A673 (cell line): ENCODE data around the gene SLC2A4RG. TPM values are rescaled to one million over a fixed set of nuclear protein-coding genes. Genes with fewer than 3 reads are reported as not detected.

Experiments
- BruUV-seq: library from RNA; stranded (reverse); fragments of 400-500 nt; replicated peaks from 2 replicates; lab custom pipeline; 2021; lab: Mats Ljungman, UMichigan
- CTCF ChIA-PET: fragments of 300-600 bp; sonication (Branson Sonifier 250); formaldehyde crosslinking; loops from one replicate; lab custom pipeline; 2022; ENCODE audit warnings: antibody characterized with exemption; lab: Charles Lee
- POLR2A ChIA-PET: fragments of 300-600 bp; sonication (Branson Sonifier 250); formaldehyde crosslinking; loops from one replicate; lab custom pipeline; 2022; ENCODE audit warnings: antibody characterized with exemption; ENCODE audit not compliant: low non-redundant PET; lab: Charles Lee
- DNase-seq: peaks from one replicate; pipeline ENCODE4 v3.0.0-alpha.2; 2015; ENCODE audit warnings: low spot score
- H3K27ac ChIP-seq: fragments of 200-600 bp; sonication (generic); 2 replicates; pipeline ENCODE4 v1.5.1; 2016; ENCODE audit warnings: mixed run types, low read depth, mild to moderate bottlenecking, mixed read lengths, antibody characterized with exemption, low read length; ENCODE audit not compliant: poor library complexity, severe bottlenecking
- H3K27me3 ChIP-seq: fragments of 200-600 bp; sonication (generic); replicated peaks from 2 replicates; pipeline ENCODE4 v1.6.1; 2017; ENCODE audit warnings: mixed run types, low read depth, mild to moderate bottlenecking, mixed read lengths, antibody characterized with exemption, low read length; ENCODE audit not compliant: insufficient read depth, poor library complexity
- H3K36me3 ChIP-seq: fragments of 200-600 bp; sonication (generic); 2 replicates; pipeline ENCODE4 v1.6.1; 2016; ENCODE audit warnings: mixed run types, mild to moderate bottlenecking, mixed read lengths, antibody characterized with exemption, low read length; ENCODE audit not compliant: insufficient read depth, poor library complexity, severe bottlenecking
- H3K4me1 ChIP-seq: fragments of 200-600 bp; sonication (generic); 2 replicates; pipeline ENCODE4 v1.6.1; 2017; ENCODE audit warnings: mixed run types, mild to moderate bottlenecking, mixed read lengths, antibody characterized with exemption, low read length; ENCODE audit not compliant: insufficient read depth, poor library complexity, severe bottlenecking
- H3K4me3 ChIP-seq: fragments of 200-600 bp; sonication (generic); 2 replicates; pipeline ENCODE4 v1.5.1; 2016; ENCODE audit warnings: low read depth, mixed run types, mild to moderate bottlenecking, mixed read lengths, low read length; ENCODE audit not compliant: poor library complexity, severe bottlenecking
- H3K9me3 ChIP-seq: fragments of 200-600 bp; sonication (generic); 2 replicates; pipeline ENCODE4 v1.6.1; 2016; ENCODE audit warnings: mixed run types, low read depth, mild to moderate bottlenecking, mixed read lengths, antibody characterized with exemption, low read length; ENCODE audit not compliant: poor library complexity, severe bottlenecking
- EZH2 ChIP-seq: fragments of 200-600 bp; sonication (generic); IDR thresholded peaks from 2 replicates; pipeline ENCODE4 v1.6.1; 2017; ENCODE audit warnings: borderline replicate concordance, low read depth, mild to moderate bottlenecking, mixed read lengths, antibody characterized with exemption, low read length; ENCODE audit not compliant: poor library complexity, severe bottlenecking
- intact Hi-C: fragments of 100-400 bp; cut with micrococcal nuclease; formaldehyde crosslinking; loops from one replicate; pipeline ENCODE4 v1.10.0; 2022; ENCODE audit not compliant: unreplicated experiment
- total RNA-seq: library from RNA; stranded (reverse); gene quantifications from 2 replicates; pipeline ENCODE4 v1.2.3, GENCODE V29; 2021
- TF ChIP-seq, protein P1 (sequence below): fragments of 300-800, 200-600 bp; sonication (generic); conservative IDR thresholded peaks from 2 replicates; pipeline ENCODE4 v1.5.1; 2017; ENCODE audit warnings: low read depth, mild to moderate bottlenecking, antibody characterized with exemption, low read length, moderate library complexity, mixed read lengths

SLC2A4RG gene
- total RNA-seq, 1 experiment from 2014 or later = 45.8 TPM

DNA sequence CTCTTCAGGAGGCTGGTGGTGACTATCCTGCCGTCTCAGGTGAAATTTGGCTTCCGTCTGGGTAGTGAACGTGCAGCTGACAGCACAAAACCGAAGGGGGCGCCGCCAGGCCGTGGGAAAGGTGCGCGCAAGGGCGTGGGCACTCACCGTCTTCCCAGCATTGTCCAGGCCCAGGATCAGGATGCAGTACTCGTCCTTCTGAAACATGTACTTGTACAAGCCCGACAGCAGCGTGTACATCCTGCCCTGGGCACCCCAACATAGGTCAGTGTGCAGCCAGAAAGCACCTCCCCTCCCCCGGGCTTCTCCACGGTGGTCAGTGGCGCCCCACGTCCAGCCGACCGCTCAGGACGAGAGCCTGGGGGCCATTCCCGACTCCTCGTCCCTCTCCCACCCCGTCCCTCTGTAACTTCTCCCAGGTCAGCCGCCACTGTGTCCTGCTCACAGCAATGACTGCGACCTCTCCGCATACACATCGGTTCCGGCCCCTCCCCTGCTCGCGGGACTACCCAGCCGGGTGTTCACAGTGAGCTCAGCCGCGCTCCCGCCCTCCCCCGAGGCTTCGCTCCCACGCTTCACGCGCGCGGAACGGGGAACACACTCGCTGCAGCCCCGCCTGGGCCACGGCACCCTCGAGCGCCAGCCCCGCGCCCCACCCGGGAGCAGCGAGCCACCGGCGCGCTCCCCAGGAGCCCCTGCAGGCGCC, 32.6 kb upstream of the SLC2A4RG start:
- H3K36me3 ChIP-seq = peaks cover 52% of the 10 kb centered on the region
- no peaks in the 10 kb centered on the region for H3K27me3 ChIP-seq
- peaks cover 6% of the 10 kb centered on the region for H3K4me1 ChIP-seq
- intact Hi-C loops = no loop called here
- BruUV-seq = no TSS peak
- peak overlapping the region; percentile 98 for H3K4me3 ChIP-seq
- POLR2A ChIA-PET = no interaction called here
- DNase-seq = peak; percentile 46
- H3K27ac ChIP-seq = peak overlapping the region; percentile 87
- CTCF ChIA-PET = no interaction called here
- TF ChIP-seq, protein P1, sequence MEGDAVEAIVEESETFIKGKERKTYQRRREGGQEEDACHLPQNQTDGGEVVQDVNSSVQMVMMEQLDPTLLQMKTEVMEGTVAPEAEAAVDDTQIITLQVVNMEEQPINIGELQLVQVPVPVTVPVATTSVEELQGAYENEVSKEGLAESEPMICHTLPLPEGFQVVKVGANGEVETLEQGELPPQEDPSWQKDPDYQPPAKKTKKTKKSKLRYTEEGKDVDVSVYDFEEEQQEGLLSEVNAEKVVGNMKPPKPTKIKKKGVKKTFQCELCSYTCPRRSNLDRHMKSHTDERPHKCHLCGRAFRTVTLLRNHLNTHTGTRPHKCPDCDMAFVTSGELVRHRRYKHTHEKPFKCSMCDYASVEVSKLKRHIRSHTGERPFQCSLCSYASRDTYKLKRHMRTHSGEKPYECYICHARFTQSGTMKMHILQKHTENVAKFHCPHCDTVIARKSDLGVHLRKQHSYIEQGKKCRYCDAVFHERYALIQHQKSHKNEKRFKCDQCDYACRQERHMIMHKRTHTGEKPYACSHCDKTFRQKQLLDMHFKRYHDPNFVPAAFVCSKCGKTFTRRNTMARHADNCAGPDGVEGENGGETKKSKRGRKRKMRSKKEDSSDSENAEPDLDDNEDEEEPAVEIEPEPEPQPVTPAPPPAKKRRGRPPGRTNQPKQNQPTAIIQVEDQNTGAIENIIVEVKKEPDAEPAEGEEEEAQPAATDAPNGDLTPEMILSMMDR = no peak
- no peak for TF ChIP-seq EZH2
- H3K9me3 ChIP-seq = peaks cover 4% of the 10 kb centered on the region

DNA sequence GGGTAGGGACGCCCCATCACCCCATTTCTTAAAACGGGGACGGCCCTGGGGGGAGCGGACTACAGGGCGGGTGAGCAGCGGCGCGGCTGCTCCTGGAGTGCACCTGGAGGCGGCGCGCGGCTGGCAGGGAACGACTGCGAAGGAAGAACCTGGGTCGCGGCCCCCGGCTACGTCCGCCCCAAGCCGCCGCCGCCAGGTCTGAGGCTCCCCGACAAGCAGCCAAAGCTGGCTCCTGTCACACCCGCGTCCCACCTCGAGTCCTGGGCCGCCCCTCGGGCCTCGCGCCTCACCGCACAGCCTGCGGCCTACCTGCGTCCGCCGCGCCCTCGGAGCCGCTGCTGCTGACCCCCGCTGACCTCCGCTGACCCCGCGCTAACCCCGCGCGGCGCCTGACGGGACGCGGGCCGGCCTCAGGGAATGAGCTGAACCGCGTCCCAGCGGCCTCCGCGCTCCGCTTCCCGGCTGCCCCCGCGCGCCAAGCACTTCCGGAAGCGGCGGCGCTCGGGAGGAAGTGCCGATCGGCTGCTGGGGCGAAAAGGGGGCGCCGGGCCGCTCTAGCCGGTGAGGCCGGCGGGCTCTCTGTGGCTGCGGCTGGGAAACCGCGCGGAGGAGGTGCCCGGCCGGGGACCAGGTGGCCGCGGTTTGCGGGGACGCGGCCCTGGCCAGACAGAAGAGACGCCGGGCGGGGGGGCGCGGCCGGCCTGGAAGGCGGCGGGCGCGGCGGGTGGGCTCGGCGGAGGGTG, 31.8 kb upstream of the SLC2A4RG start, which contains the start of the genes ARFRP1 and ZGPAT:
Gene ARFRP1, minus strand, starts transcription at position 419 of the 743 bp plus-strand sequence. CDS start 885 bp downstream, outside the sequence.
Gene ZGPAT, plus strand, starts transcription at position 482 of the 743 bp plus-strand sequence. CDS start 542 bp downstream, outside the sequence.
- no TSS peak for BruUV-seq
- intact Hi-C loops = no loop called here
- Histone ChIP-seq H3K27ac (peak within 1 kb of the TSS; percentile 87), H3K9me3 (peaks cover 8% of the 10 kb centered on the region), H3K36me3 (peaks cover 59% of the 10 kb centered on the region), H3K4me3 (peak within 1 kb of the TSS; percentile 98), H3K4me1 (peaks cover 6% of the 10 kb centered on the region), H3K27me3 (no peaks in the 10 kb centered on the region)
- ChIA-PET POLR2A (no interaction called here), CTCF (no interaction called here)
- peak; percentile 89 for DNase-seq
- TF ChIP-seq EZH2 = no peak
- TF ChIP-seq, protein P1 = no peak

DNA sequence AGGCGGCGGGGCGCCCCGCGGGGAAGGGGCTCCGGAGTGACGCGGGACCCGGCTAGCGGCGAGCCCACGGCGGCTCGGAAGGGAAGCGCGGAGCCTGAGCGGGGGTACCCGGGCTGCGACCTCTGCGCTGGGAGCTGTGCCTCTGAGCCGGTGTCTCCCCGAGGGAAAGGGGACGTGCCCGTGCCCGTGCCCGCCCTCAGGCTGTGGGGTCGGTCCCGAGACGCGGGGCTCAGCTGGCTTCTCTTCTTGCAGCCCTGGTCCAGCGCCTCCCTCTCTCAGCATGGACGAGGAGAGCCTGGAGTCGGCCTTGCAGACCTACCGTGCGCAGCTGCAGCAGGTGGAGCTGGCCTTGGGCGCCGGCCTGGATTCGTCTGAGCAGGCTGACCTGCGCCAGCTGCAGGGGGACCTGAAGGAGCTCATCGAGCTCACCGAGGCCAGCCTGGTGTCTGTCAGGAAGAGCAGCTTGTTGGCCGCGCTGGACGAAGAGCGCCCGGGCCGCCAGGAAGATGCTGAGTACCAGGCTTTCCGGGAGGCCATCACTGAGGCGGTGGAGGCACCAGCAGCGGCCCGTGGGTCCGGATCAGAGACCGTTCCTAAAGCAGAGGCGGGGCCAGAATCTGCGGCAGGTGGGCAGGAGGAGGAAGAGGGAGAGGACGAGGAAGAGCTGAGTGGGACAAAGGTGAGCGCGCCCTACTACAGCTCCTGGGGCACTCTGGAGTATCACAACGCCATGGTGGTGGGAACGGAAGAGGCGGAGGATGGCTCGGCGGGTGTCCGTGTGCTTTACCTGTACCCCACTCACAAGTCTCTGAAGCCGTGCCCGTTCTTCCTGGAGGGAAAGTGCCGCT, 31.1 kb upstream of the SLC2A4RG start:
- CTCF ChIA-PET = no interaction called here
- intact Hi-C loops = no loop called here
- peaks cover 62% of the 10 kb centered on the region for H3K36me3 ChIP-seq
- TSS peak; percentile 28 for BruUV-seq
- H3K4me1 ChIP-seq = peaks cover 6% of the 10 kb centered on the region
- DNase-seq = no peak
- TF ChIP-seq EZH2 = no peak
- TF ChIP-seq, protein P1 = no peak
- H3K27ac ChIP-seq = peak overlapping the region; percentile 87
- H3K27me3 ChIP-seq = no peaks in the 10 kb centered on the region
- POLR2A ChIA-PET = no interaction called here
- peaks cover 8% of the 10 kb centered on the region for H3K9me3 ChIP-seq
- H3K4me3 ChIP-seq = peak overlapping the region; percentile 98
